ENCODE measurements around the gene SPATA13.
A peak's percentile ranks its signal among the peaks of the same experiment; 100 is the strongest.

Gene SPATA13

GRCh38 chr13:24167666-24168391 lies 7.3 kb downstream of the SPATA13 start:
- ATAC-seq (no peak), DNase-seq (no peak)

DNA sequence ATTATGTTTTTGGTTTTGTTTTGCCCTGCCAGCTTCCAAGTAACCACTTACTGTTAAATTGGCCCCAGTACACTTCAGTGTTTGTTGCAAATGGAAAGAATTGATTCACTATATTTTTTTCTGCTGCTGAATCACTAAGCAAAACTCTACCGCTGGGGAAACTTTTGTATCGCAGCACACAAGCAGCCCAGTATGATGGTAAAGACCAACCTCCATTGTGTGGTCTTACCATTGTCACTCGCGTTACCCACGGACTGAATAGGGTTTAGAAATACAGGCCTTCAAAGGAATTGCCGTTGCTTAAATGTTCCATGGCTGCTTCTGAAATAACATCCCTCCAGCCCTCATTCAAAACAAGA lies 7.9 kb downstream of the SPATA13 start:
- DNase-seq: peak; percentile 36
- peak; percentile 97 for ATAC-seq

DNA sequence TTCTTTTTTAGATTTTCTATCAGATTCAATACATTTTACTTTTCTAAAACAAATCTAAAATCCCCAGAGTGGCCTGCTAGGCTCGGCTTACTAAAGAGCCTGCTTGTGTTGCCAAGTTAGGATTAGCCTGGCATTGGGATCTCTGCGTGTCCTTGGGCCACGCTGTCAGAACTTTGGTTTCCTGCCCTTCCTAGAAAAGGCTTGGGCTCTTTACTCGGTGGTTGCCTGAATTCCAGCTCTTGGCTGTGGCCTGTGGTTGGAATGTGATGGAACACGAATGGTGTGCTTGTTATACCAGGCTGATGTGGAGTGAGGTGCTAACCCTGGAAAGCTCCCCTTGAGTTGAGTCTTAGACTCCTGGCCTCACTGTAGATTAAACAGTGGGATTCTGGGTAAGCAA lies 8.5 kb downstream of the SPATA13 start:
- no peak for DNase-seq
- ATAC-seq: no peak

- no peak for DNase-seq
- no peak for ATAC-seq
These were observed 11.6 kb downstream of the SPATA13 start for GRCh38 chr13:24172071-24172470.

GRCh38 chr13:24173795-24174194 lies 13.3 kb downstream of the SPATA13 start:
- no peak for ATAC-seq
- DNase-seq: no peak

DNA sequence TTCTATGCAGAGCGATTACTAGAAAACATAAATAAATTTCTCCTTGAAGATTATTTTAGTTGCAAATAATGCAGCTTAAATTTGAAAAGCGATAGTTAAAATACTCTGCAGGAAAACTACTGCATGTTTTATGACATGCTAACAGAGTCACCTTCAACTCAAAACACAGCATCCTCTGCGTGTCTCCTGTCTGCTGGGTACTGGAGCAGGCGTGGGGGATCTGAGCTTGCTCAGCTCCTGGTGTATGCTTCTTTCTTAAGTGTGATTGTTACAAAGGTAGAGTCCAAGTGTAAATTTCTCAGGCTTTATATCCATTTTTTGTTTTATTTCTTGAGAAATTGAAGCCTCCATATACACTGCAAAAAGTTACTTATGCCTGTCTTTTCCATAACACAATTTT lies 15.3 kb downstream of the SPATA13 start:
- ATAC-seq: no peak
- DNase-seq: no peak

DNA sequence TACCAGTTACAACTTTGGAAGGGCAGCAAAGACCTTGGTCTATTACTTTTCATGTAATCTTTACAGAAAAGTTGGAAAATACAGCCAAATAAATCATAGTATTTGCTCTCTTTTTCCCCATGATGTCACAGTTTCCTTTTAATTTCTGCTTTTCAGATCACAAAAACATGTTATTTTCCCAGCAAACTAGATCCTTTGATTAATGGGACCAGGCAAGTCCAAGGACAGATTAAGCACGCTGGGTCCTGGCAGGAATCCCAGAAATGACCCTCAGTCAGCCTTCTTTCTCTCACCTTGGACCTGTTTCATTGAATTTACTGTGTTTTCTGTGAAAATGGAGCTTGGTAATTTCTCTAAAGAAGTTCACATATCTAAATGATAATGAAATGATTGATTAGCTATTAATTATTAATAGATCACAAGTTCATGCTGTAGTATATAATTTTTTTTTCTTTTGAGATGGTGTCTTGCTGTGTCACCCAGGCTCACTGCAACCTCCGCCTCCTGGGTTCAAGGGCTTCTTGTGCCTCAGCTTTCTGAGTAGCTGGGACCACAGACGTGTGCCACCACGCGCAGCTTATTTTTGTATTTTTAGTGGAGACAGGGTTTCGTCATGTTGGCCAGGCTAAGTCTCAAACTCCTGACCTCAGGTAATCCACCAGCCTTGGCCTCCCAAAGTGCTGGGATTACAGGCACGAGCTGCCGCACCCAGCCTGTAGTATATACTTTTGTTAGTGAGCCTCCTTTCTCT lies 16.0 kb downstream of the SPATA13 start:
- DNase-seq (no peak), ATAC-seq (no peak)

- DNase-seq: no peak
- peak; percentile 99 for ATAC-seq
These were observed 18.4 kb downstream of the SPATA13 start for GRCh38 chr13:24178847-24179485.

GRCh38 chr13:24179486-24179850 lies 18.9 kb downstream of the SPATA13 start:
- DNase-seq (no peak), ATAC-seq (no peak)

GRCh38 chr13:24180750-24181377 lies 20.3 kb downstream of the SPATA13 start:
- DNase-seq (no peak), ATAC-seq (no peak)

- DNase-seq (no peak), ATAC-seq (no peak)
These were observed 21.6 kb downstream of the SPATA13 start for GRCh38 chr13:24181991-24182702.

GRCh38 chr13:24182703-24183081 lies 22.2 kb downstream of the SPATA13 start:
- DNase-seq: no peak
- no peak for ATAC-seq

DNA sequence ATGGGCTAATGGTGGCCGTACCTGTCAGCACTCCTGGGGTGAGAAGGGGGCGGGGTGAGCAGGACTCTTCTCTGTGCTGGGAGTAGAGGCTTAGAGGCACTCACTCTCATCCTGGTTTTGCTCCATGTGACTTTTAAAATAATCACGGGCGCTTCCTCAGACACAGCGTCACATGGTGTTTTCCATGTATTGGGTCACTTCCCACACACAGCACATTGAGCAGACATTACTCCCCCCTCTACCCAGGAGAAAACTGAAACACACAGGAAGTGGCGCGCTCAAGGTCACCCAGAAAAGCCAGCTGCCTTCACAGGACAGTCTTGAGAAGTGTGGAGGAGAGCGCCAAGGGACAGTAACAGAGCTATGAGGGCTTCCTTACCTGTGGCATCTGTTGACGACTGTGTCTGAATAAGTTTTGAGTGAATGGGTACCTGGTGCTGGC lies 23.2 kb downstream of the SPATA13 start:
- no peak for ATAC-seq
- DNase-seq: no peak

DNA sequence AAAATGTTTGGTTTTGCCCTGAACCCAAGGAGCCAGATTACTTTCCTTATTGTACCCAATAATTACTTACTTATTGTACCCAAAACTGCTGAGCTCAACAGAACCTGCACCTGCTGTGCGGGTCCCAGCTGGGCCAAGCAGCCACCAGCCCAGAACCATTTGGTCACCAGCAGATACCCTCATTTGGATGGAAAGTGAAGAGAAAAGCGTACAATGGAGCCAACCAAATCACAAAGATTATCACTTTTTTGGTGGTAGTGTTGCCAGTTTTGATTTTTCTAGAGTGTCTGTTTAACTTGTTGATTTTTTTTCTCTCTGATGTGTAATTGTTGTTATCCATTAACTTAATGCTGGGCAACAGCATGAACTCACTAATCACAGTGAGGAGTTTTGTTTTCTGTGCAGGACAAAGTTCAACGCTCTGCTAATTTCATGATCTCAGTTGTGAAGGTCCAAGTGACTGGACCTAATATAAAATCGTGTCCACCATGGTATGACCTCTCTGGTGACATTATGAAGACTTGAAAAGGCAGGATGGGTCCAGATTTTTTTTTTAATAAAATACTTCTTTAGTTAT lies 23.8 kb downstream of the SPATA13 start:
- DNase-seq: no peak
- no peak for ATAC-seq

DNA sequence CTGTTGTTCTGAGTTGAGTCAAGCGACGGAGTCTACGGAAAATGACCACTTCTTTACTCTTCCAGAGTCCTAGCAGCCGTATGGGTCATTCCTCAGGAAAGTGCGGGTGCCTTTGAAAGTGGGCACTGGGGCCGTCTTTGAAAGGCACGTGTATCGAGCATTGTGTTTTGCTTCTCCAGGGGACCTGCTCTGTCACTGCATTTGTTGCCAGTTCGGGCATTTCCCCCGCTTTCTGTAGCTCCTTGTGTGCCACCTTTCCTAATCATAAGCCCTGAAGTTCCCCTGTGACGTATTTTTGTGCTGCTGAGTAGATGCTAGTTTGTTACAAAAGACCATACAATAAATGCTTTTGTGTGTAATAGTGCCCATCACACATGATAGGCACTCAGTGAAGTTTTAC lies 24.4 kb downstream of the SPATA13 start:
- DNase-seq: no peak
- ATAC-seq: no peak

- ATAC-seq (no peak), DNase-seq (no peak)
These were observed 25.2 kb downstream of the SPATA13 start for GRCh38 chr13:24185591-24186232.

GRCh38 chr13:24187185-24187584 lies 26.7 kb downstream of the SPATA13 start:
- ATAC-seq: peak; percentile 95
- no peak for DNase-seq

- ATAC-seq (no peak), DNase-seq (no peak)
These were observed 31.7 kb downstream of the SPATA13 start for GRCh38 chr13:24192057-24192810.

DNA sequence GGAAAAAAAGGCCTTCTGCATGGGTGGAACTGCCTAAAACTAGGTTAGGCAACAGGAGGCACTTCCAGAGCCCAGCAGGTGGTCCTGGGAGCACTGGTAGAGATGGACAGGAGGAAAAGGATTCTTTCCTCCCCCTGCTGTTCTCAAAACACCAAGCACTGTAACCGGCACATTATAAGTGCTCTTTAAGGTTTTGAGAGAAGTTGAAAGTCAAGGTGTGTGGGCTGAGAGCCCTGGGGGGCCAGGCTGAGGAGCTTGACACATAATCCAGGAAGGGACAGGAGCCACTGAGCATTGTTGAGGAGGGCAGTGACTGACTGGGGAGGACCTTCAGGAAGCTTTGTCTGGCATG lies 32.3 kb downstream of the SPATA13 start:
- no peak for DNase-seq

DNA sequence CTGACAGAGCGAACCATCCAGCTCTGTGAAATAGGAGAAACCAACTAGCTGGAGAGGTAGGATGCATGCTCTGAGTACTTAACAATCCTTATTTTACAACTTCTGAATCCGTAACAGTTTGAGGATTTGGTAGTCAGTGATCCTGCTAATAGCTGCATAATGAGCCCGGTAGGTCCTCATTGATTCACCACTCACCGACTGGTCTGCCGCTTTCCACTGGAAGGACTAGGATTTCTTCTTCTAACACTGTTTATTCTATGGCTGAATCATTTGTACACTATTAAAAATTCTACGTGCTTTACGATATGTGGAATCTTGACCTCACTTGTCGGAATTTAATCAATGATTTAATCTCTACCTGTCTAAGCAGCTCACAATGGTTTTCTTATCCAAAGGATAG lies 33.9 kb downstream of the SPATA13 start:
- DNase-seq: no peak
- no peak for ATAC-seq

More for the DNA sequence above, 32.3 kb downstream of the SPATA13 start:
- no peak for ATAC-seq

DNA sequence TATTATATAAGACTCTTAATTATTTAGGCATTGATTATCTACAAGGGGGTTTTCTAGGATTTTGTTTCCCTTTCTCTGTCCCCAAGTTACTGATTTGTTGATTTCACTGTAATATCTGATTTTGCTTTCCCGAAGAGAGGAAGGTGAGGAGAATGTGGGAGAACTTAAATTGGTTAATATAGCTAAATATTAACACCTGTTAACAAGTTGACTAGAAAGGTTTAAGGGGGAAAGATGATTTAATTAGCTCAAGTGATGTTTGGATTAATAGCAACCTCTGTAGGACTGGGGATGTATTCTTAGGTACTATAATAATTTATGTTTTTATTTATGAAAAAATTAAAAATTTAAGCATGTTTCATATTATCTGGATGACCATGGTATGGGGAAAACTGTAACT lies 35.1 kb downstream of the SPATA13 start:
- no peak for ATAC-seq
- DNase-seq: no peak
